ENCODE results near the gene CCNY.

GRCh38 chr10:35324196-35324595 is 12.1 kb upstream of the CCNY start:
- TF ChIP-seq CTCF (IDR thresholded peaks at IDR 0.05) = no peak
- TF ChIP-seq POLR2A (IDR thresholded peaks at IDR 0.05) = no peak
- no peak for TF ChIP-seq EP300 (IDR thresholded peaks at IDR 0.05)

Data from suprapubic skin (tissue), 3 donors.